ENCODE results near the gene LRP1.
A peak's percentile ranks its signal among the peaks of the same experiment; 100 is the strongest.

LRP1 gene

DNA sequence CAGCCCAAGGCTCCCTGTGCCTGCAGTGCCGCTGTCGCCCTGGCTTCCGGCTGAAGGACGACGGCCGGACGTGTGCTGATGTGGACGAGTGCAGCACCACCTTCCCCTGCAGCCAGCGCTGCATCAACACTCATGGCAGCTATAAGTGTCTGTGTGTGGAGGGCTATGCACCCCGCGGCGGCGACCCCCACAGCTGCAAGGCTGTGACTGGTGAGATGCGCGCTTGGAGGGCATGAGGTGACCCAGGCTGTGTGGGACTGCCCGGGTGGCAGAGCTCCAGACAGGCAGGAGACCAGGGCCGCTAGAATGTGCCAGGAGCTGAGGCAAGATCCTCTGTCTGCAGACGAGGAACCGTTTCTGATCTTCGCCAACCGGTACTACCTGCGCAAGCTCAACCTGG, 68.7 kb downstream of the LRP1 start:
- DNase-seq: no peak

DNA sequence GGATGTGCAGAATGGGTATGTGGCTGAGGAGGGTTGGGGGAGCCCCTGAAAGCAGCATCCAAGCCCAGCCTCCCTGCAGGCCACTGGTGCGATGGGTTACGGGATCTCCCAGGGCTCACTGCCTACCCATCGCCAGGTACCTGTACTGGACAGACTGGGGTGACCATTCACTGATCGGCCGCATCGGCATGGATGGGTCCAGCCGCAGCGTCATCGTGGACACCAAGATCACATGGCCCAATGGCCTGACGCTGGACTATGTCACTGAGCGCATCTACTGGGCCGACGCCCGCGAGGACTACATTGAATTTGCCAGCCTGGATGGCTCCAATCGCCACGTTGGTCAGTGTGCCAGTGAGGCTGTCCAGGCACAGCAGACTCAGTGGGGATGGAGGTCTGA, 70.0 kb downstream of the LRP1 start:
- no peak for DNase-seq

- no peak for DNase-seq
These were observed 70.9 kb downstream of the LRP1 start for GRCh38 chr12:57199191-57199590.

- DNase-seq: no peak
These were observed 72.2 kb downstream of the LRP1 start for GRCh38 chr12:57200497-57200896.

DNA sequence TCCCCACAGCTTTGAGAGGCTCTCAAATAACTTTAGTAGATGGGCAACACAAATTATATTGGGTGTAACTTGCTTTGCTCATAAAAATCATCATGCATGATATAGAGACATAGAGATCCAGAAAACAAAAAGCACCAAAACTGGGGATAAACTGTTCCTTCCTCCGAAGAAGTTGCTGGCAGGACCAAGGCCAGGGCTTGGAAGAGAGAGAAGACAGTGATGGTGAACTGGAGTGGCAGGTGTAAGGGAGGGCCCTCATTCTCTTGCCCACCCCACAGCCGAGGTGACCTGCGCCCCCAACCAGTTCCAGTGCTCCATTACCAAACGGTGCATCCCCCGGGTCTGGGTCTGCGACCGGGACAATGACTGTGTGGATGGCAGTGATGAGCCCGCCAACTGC, 72.9 kb downstream of the LRP1 start:
- no peak for DNase-seq

DNA sequence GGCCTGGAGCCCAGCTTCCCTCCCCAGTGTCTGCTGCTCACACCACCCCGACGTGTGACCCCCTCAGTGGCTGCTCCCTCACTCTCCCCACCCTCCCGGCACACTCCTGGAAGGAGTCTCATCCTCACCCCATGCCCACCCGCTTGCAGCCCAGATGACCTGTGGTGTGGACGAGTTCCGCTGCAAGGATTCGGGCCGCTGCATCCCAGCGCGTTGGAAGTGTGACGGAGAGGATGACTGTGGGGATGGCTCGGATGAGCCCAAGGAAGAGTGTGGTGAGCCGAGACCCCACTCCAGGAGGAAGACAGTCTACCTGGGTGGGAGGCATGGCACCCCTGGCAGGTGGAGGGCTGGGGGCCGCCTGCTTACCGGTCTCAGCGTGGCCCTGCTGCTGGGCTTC, 73.3 kb downstream of the LRP1 start:
- no peak for DNase-seq

DNA sequence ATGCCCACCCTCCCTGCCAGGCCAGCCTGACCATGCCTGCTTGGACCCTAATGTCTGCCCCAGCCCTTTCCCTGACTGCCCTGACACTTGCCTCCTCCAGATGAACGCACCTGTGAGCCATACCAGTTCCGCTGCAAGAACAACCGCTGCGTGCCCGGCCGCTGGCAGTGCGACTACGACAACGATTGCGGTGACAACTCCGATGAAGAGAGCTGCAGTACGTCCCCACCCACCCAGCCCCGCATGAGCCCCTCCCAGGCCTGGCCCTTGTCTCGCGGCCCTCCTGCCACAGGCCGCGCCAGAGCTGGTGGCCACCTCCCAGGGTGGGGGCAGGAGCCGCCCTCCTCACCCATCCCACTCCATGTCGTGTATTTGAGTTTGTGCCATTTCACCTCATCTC, 74.0 kb downstream of the LRP1 start:
- no peak for DNase-seq

DNA sequence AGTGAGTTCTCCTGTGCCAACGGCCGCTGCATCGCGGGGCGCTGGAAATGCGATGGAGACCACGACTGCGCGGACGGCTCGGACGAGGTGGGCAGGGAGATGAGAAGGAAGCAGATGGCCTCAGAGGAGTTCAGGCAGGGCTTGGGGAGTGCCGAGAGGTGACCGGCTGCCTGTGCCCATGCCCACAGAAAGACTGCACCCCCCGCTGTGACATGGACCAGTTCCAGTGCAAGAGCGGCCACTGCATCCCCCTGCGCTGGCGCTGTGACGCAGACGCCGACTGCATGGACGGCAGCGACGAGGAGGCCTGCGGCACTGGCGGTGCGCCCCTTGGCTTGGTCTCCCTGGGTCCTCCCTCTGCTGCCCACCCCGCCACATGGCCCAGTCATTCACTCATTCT, 74.9 kb downstream of the LRP1 start:
- DNase-seq: no peak

DNA sequence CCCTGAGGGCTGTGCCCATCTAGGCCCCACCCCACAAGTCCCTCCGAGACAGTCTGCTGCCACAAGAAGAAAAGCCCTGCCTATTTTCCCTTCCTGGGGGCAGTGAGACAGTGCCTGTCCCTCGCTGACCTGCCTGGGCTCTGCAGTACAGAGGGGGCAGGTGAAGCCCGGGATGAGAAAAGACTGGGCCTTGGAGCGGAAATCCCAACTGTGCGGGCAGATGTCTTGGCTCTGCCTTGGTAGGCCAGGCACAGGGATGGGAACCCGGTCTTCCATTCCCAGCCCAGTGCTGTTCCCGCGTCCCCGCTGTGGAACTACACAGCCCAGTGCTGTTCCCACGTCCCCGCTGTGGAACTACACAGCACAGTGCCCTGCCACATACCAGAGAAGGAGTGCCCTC, 75.5 kb downstream of the LRP1 start:
- DNase-seq: no peak

DNA sequence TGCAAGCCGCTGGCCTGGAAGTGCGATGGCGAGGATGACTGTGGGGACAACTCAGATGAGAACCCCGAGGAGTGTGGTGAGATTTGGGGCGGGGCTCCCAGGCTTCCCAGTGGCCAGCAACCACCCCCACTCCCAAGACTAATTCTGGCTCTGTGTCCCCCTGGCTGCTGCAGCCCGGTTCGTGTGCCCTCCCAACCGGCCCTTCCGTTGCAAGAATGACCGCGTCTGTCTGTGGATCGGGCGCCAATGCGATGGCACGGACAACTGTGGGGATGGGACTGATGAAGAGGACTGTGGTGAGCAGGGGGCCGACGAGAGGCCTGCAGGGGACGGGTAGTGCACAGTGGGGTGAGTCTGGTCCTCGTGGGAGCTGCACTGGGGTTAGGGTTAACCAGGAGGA, 76.2 kb downstream of the LRP1 start:
- DNase-seq: no peak

- no peak for DNase-seq
These were observed 76.9 kb downstream of the LRP1 start for GRCh38 chr12:57205186-57205585.

DNA sequence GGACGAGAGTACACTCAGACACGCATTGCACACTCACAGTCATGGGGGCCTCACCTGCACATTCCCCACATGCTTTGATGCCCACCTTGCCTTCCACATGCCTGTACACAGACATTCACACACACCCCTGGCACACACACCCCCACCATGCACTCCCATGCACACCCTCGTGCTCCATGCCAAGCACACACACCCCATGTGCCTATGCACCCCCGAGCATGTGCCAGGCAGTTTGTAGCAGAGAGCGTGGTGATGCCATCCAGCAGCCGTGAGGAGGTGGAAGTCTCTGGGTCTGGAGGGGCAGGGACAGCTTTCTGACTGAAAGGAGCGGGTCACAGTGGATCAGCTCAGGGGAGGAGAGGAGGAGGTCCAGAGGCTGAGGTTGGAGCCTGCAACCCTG, 77.6 kb downstream of the LRP1 start:
- DNase-seq: no peak

GRCh38 chr12:57207731-57208630, 79.7 kb downstream of the LRP1 start:
- no peak for DNase-seq

DNA sequence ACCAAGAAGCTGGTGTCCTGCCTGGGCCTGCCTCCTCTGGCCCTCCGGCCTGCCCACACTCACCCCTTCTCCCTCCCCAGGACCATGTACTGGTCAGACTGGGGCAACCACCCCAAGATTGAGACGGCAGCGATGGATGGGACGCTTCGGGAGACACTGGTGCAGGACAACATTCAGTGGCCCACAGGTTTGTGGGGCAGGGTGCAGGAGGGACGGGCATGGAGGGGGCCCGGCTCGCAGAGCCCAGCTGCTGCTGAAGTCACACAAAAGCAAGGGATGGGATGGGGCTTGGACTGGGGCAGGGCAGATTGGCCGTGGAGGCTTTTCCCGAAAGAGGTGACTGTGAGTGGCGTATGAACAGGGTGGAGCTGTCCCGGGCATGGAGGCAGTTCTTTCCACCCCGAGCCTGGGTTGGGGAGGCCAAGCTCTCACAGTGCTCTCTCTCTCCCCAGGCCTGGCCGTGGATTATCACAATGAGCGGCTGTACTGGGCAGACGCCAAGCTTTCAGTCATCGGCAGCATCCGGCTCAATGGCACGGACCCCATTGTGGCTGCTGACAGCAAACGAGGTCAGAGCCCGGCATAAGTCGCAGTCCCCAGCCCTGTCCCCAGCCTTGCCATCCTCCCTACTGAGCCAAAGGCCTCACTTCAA, 80.5 kb downstream of the LRP1 start:
- DNase-seq: no peak

- DNase-seq: no peak
These were observed 81.6 kb downstream of the LRP1 start for GRCh38 chr12:57209916-57210315.

GRCh38 chr12:57210461-57210860, 82.2 kb downstream of the LRP1 start:
- DNase-seq: no peak

DNA sequence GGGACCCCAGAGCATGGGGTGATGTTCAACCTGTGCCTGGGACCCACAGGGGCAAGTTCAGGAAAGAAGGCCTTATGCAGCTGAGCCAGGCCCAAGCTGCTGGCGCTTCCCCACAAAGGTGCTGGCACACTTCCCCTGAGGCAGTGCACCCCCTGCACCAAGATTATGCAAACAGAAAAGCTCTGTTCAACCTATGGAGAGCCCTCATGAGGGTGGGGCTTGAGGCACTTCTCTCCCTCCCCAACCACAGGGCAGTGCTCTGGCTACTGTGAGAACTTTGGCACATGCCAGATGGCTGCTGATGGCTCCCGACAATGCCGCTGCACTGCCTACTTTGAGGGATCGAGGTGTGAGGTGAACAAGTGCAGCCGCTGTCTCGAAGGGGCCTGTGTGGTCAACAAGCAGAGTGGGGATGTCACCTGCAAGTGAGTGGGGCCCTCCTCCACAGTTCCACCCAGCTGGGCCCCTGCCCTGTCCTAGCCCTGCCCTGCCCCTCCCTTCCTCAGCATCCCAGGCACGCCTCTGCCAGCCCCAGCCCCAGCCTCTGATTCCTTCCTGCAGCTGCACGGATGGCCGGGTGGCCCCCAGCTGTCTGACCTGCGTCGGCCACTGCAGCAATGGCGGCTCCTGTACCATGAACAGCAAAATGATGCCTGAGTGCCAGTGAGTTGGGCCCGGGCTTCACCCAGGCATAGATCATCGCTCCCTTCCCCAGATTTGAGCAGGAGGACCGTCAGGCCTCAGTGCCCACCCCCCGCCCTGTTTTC, 82.8 kb downstream of the LRP1 start:
- DNase-seq: no peak

DNA sequence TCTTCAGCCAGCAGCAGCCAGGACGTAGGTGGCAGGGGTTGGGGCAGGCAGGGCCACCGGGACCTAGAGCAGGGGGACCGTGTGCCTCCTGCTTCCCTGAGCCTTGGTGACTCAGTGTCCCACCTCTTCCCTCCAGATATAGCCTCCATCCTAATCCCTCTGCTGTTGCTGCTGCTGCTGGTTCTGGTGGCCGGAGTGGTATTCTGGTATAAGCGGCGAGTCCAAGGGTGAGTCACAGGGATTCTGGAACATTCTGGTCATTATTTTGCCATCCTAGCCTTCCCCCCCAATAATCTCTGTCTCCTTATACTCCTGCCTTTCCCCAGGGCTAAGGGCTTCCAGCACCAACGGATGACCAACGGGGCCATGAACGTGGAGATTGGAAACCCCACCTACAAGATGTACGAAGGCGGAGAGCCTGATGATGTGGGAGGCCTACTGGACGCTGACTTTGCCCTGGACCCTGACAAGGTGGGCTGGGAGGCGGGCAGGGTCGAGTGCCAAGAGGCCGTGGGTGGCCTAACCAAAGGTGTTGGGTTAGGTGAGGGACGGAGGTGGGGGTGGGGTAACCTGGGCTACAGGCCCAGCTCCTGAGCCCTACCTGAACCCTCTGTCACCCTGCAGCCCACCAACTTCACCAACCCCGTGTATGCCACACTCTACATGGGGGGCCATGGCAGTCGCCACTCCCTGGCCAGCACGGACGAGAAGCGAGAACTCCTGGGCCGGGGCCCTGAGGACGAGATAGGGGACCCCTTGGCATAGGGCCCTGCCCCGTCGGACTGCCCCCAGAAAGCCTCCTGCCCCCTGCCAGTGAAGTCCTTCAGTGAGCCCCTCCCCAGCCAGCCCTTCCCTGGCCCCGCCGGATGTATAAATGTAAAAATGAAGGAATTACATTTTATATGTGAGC, 83.8 kb downstream of the LRP1 start:
- DNase-seq: no peak

DNA sequence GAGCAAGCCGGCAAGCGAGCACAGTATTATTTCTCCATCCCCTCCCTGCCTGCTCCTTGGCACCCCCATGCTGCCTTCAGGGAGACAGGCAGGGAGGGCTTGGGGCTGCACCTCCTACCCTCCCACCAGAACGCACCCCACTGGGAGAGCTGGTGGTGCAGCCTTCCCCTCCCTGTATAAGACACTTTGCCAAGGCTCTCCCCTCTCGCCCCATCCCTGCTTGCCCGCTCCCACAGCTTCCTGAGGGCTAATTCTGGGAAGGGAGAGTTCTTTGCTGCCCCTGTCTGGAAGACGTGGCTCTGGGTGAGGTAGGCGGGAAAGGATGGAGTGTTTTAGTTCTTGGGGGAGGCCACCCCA, 84.4 kb downstream of the LRP1 start:
- DNase-seq: no peak

DNA sequence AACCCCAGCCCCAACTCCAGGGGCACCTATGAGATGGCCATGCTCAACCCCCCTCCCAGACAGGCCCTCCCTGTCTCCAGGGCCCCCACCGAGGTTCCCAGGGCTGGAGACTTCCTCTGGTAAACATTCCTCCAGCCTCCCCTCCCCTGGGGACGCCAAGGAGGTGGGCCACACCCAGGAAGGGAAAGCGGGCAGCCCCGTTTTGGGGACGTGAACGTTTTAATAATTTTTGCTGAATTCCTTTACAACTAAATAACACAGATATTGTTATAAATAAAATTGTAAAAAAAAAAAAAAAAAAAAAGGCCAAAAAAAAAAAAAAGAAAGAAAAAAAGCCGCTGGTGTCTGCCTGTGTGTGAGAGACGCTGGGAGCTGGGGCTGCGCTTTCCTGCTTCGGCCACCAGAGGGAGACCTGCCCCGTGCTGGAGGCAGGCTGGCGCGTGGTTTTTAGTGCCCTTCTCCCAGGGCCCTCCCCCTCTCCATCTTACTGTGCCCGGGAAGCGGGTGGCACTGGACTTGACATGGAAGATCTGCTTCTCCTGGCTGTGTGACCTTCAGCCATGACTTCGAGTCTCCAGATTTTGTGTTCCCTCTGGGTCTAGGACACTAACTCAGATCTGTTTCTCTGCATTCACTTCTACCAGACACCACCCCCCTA, 84.9 kb downstream of the LRP1 start:
- DNase-seq: peak; percentile 76

GRCh38 chr12:57213763-57214397, 85.6 kb downstream of the LRP1 start:
- DNase-seq: no peak

DNA sequence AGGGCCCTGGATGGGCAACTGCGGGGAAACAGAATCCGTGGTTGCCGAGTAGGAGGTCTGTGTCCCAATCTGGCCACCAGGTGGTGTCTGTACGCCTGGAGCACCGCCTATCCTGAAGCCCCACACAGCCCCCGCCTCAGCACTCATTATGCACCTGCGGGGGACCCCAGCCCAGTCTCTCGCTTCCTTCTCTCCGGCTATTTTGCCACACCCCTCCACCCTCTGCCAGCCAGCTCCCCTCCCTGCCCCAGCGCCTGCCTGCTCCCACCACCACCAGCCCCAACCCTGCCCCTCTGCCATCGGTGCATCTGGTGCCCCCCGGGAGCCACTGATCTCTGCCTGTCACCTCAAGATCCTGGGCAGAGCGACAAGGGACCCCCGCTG, 86.1 kb downstream of the LRP1 start:
- peak; percentile 47 for DNase-seq

Measured in NCI-H1694 (cell line).